NCI-H2227 treated with DMSO at 0.1 percent for 48 hours (cell line): ENCODE data around the gene CYP4F11.
"Not testable (repeated sequence)": the region's sequence is repeated elsewhere in the genome, so short reads cannot be mapped to it uniquely, and the experiment has no call there.

ENCODE experiments used
- DNase-seq: peaks from one replicate; lab custom pipeline; 2025; lab: John Stamatoyannopoulos, UW

Gene CYP4F11

DNA sequence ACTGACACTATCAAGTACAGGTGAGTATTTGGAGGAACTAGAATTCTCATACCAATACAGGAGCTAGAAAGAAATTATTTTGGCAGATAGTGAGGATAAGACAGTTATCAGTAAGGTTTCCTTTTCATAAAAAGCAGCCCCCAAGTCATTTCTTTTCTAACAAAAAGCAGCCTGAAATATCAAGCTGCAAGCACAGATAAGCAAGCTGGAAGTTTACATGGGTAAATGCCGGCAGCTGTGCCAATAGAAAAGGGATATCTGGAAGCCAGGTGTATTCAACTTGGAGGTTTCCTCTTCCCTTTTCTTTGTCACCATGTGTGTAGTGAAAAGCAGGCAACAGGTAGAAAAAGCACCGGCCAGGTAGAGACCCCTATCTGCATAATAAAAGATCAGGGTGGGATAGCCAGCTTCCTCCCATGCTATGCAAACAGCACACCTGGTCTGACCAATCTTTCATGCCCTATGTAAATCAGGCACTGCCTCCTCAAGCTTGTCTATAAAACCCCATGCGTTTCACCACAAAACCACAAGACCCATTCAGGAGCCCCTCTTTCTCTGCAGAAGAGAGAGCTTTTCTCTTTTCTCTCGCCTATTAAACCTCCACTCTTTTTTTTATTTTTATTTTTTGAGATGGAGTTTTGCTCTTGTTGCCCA is 59.4 kb downstream of the CYP4F11 start:
- no peak for DNase-seq

- DNase-seq: not testable (repeated sequence)
These were observed 60.6 kb downstream of the CYP4F11 start for GRCh38 chr19:15873771-15874170.

DNA sequence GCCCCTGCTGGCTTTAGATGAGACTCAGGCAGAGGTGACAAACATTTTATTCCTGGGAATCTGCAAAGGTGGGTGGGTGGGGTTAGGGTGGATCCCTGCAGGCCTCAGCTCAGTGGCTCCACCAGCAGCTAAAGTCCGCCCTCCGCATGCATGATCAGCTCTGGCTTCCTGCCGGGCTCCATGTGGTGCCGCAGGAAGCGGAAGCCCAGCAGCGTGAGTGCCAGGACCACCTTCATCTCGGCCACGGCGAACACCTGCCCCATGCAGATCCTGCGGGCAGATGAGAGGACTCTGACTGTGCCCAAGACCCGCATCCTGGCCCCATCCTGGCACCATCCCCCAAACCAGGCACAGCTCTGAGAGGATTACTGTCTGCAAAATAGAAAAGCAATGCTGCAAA is 62.8 kb downstream of the CYP4F11 start:
- no peak for DNase-seq

DNA sequence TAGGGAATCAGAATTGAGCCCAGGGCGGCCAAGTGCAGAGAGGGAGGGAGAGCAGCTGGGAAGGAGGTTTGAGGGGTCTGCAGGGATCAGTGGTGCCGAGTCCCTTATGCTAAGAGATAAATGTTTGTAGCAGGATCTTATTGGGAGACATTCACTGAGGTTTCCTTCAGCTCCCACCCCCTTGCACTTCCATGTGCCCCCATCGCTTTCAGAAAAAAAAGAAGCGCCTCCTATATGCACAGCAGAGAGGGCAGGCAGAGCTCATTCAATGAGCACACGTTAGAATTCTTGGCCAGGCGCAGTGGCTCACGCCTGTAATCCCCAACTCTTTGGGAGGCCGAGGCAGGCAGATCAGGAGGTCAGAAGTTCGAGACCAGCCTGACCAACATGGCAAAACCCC is 64.5 kb downstream of the CYP4F11 start:
- DNase-seq: no peak

DNA sequence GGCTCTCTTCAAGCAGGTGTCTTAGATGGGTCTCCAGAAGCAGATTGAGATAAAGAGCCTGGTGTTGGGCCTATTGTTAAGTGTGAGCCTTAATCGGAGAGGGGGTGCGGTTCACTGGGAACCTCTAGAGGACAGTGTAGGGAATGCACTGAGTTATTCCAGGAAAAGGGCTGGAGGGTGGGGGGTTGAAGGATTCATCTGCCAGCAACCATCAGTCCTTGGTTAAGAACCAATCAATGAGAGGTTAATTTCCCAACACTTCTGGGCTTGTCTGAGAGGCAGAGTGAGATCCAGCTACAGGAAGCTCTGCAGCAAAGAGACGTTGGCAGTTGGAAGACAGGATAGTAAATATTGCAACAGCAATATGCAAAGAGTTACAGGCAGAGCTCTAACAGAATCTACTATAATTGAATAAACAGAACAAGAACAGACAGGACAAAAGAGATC is 65.2 kb downstream of the CYP4F11 start:
- no peak for DNase-seq

GRCh38 chr19:15866636-15867035 is 67.7 kb downstream of the CYP4F11 start:
- no peak for DNase-seq

- no peak for DNase-seq
These were observed 69.5 kb downstream of the CYP4F11 start for GRCh38 chr19:15864824-15865223.

DNA sequence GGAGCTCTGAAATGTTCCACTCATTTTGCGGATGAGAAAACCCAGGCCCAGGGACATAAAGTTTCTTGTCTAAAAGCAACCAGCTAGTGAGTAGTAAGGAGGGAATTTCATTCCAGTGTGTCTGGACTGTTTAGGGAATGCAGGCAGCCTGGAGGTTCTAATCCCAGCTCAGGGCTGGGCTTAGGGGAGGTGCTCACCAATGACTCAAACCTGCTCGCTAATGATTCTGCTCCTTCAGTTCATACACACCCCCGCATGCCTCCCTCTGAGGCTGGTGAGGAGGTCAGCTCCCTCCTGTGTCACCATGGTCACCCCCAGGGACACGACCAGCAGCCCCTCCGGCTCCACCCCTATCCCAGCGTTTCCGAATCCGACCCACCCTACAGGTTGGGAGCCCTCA is 71.1 kb downstream of the CYP4F11 start:
- no peak for DNase-seq

DNA sequence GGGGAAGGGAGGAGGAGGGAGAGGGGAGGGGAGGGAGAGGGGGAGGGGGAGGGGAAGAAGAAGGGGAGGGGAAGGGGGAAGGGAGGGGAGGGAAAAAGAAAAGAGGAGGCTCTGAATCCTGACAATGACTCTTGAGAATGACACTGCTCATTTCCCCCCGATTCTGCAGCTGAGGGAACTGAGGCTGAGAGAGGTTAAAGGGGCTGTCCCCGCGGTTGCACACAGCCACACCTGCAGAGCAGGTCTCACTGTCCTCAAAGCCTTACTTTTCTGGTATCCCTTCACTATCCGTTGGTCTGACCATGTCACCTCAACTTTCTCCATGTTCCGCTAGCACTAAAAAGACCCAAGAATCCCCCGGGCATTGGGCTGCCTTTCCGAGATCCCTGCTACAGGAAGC is 71.9 kb downstream of the CYP4F11 start:
- no peak for DNase-seq
